Stomach (tissue), 4 donors: Measurements from ENCODE around the gene DIS3L2.

Experiments
- CTCF ChIP-seq, 7 experiments: fragments of 450-650 bp in 4 of 7; fragments of 200-600 bp in 3 of 7; sonication (generic) in 3 of 7; IDR thresholded peaks; one replicate each; pipeline ENCODE4 v1.5.1; 2016 to 2019; ENCODE audit warnings: antibody characterized with exemption in 7 of 7, control low read depth in 2 of 7, mild to moderate bottlenecking in 1 of 7
- POLR2A ChIP-seq, 4 donors: fragments of 450-650 bp; IDR thresholded peaks; one replicate each; pipeline ENCODE4 v1.6.1; 2016; ENCODE audit warnings: antibody characterized with exemption in 4 of 4, control low read depth in 2 of 4, mild to moderate bottlenecking in 1 of 4, moderate library complexity in 1 of 4

GRCh38 chr2:232323328-232323650 lies 361.8 kb downstream of the DIS3L2 start:
- TF ChIP-seq CTCF (IDR thresholded peaks at IDR 0.05) (no peak), POLR2A (IDR thresholded peaks at IDR 0.05) (no peak)
